ENCODE data around the gene GPX5.

DNA sequence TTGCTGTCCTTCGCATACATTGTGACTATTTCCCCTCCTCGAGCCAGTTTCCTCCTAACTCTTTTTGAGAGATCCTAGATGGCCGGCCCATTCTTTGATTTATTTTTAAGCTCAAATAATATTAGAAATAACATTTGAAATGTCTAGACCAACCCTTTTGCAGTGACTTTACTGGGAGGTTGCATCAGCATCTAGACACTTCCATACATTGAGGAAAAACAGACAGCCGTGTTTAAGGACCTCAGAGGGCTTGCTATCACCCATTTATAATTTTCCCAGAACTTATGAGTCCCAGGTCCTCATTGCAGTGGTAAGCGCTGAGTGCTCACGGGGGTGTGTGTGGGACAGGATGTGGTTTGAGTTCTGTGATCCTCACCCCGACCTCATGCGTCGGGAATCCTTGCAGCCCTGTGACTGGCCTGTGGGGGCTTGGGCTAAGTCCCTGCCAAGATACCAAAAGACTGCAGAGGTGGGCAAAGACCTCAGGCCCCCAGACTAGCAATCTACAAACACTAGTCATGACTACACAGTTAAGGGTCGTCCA lies at the start of gene GPX5:
- TF ChIP-seq, protein P1, sequence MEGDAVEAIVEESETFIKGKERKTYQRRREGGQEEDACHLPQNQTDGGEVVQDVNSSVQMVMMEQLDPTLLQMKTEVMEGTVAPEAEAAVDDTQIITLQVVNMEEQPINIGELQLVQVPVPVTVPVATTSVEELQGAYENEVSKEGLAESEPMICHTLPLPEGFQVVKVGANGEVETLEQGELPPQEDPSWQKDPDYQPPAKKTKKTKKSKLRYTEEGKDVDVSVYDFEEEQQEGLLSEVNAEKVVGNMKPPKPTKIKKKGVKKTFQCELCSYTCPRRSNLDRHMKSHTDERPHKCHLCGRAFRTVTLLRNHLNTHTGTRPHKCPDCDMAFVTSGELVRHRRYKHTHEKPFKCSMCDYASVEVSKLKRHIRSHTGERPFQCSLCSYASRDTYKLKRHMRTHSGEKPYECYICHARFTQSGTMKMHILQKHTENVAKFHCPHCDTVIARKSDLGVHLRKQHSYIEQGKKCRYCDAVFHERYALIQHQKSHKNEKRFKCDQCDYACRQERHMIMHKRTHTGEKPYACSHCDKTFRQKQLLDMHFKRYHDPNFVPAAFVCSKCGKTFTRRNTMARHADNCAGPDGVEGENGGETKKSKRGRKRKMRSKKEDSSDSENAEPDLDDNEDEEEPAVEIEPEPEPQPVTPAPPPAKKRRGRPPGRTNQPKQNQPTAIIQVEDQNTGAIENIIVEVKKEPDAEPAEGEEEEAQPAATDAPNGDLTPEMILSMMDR (conservative IDR thresholded peaks at IDR 0.05; ENCODE audit: low read length), result no peak
- no peak for TF ChIP-seq EZH2phosphoT487 (IDR thresholded peaks at IDR 0.05; ENCODE audit: borderline replicate concordance, low read depth, low read length)

Measured in OCI-LY7 (cell line).